Measurements from ENCODE around the gene COL11A2. TPM values are rescaled to one million over a fixed set of nuclear protein-coding genes. Genes with fewer than 3 reads are reported as not detected.
A peak's percentile ranks its signal among the peaks of the same experiment; 100 is the strongest.

The COL11A2 gene
- total RNA-seq, 1 donor from 2014 or later: 1.4 TPM

DNA sequence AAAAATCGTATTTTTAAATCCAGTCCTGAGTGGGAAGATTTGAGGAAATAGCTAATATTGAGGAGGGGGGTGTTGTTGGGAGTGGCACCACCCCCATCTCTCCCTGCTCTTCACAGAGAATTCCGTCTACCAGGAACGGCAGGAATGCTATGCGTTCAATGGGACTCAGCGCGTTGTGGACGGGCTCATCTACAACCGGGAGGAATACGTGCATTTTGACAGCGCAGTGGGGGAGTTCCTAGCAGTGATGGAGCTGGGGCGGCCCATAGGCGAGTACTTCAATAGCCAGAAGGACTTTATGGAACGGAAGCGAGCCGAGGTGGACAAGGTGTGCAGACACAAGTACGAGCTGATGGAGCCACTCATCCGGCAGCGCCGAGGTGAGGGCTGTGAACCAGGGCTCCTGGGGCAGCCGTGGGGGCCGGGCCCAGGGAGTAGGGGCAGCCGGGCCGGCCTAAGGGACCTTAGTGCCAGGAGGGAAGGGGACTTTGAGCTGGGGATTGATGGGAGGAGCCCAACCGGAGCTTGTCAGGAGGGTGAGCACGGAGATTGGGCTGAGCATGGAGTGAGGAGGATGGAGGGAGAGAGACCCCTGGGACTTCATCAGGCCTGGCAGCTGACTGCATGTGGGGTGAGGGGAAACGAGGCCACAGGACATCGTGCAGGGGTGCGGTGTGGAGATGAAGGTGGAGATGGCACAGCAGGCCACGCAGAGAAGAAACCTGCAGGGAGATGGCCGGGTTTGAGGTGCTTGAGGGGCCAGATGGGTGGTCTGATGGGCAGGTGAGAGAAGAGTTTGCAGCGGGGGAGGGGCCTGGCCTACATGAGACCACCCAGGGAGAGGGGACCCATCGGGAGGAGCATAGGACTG is 75.2 kb downstream of the COL11A2 start:
- DNase-seq: no peak

DNA sequence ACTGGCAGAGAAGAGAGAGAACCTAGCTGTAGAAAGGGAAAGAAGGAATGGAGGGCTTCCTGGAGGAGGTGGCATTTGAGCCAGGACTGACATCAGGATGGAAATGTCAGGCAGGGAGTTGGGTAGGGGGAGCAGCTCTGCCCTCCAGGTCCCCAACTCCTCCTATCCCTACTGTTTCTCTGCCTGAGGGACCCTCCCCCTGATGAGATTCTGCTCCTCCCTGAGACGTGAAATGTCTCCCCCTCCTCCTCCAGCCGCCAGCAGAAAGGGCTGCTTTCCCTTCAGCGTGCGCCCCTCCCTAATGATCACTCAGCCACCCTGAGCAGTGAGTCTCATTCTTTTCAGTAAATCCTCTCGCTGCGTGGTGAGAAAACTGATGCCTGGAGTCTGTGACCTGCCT is 75.8 kb downstream of the COL11A2 start:
- DNase-seq: no peak

DNA sequence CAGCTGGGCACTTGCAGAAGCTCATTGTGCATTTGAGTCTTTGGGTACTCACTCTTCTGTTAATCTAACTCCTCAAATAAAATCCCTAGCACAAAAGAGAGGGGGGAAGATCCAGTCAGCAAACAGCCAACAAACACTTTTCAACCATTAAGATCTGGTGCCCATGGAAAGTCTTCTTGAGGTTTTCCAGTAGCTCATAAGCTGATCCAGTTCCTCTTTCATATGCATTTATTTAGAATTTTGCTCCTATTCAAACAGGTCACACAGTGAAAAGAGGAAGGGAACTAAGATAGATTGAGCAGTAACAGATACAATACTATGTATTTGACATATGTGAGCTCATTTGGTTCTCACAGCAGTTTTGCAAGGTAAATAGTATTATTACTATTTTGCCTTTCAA is 77.9 kb downstream of the COL11A2 start:
- no peak for DNase-seq

DNA sequence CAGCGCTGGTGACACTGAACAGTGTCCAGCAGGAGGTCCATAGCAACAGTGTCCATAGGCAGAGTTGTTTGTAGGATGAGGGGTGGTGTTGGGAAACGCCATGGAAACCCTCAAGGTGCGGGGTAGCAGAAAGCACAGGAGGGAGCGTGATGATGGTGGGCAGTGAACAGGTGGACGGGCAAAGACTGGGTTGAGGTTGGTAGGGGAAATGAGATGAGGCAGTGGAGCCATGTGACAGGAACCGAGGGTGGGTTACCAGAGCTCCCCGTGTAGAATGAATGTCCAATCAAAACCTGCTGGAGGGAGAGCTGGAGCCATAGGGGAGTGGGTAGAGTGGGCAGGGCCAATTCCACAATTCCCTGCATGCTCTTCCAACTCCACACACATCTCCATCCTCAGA is 78.5 kb downstream of the COL11A2 start:
- no peak for DNase-seq

Small RNA genes lying within 50 kb of the gene (small RNA-seq; reads per million reads assigned to genes)
- gene MIR219A1 (ENCODE audit: low replicate concordance) (1.6 reads per million, percentile 84 among the genes with 10 or more reads in this experiment), gene RNY4P10 (ENCODE audit: low replicate concordance) (0.14 reads per million)

Other genes starting within 250 kb of the COL11A2 start
- gene HLA-DMA, start 239.4 kb downstream of the COL11A2 start, total RNA-seq: 7.1 TPM
- 86.3 TPM for gene BRD2, start 223.9 kb downstream of the COL11A2 start, total RNA-seq
- gene HLA-DOA, start 182.9 kb downstream of the COL11A2 start, total RNA-seq: 2.3 TPM
- gene HLA-DPA1, start 118.8 kb downstream of the COL11A2 start, total RNA-seq: 16.1 TPM
- 19.6 TPM for gene HLA-DPB1, start 116.5 kb downstream of the COL11A2 start, total RNA-seq
- 17.9 TPM for gene RXRB, start 8.2 kb upstream of the COL11A2 start, total RNA-seq
- gene SLC39A7, start 8.4 kb upstream of the COL11A2 start, total RNA-seq: 61.7 TPM
- 13.4 TPM for gene HSD17B8, start 12.2 kb upstream of the COL11A2 start, total RNA-seq
- gene RING1, start 16.0 kb upstream of the COL11A2 start, total RNA-seq: 18.8 TPM
- 35.7 TPM for gene VPS52, start 79.4 kb upstream of the COL11A2 start, total RNA-seq
- 3,055 TPM for gene RPS18, start 79.6 kb upstream of the COL11A2 start, total RNA-seq
- 5.1 TPM for gene B3GALT4, start 84.7 kb upstream of the COL11A2 start, total RNA-seq
- 39.9 TPM for gene WDR46, start 96.8 kb upstream of the COL11A2 start, total RNA-seq
- gene PFDN6, start 97.1 kb upstream of the COL11A2 start, total RNA-seq: 25.3 TPM
- gene RGL2, start 106.5 kb upstream of the COL11A2 start, total RNA-seq: 29.2 TPM
- gene TAPBP, start 121.6 kb upstream of the COL11A2 start, total RNA-seq: 32.6 TPM
- 10.9 TPM for gene ZBTB22, start 125.3 kb upstream of the COL11A2 start, total RNA-seq
- 17.8 TPM for gene DAXX, start 130.5 kb upstream of the COL11A2 start, total RNA-seq
- 9.5 TPM for gene KIFC1, start 199.4 kb upstream of the COL11A2 start, total RNA-seq
- gene PHF1, start 218.5 kb upstream of the COL11A2 start, total RNA-seq: 13.7 TPM
- 54.4 TPM for gene CUTA, start 225.6 kb upstream of the COL11A2 start, total RNA-seq
- 8.8 TPM for gene SYNGAP1, start 227.6 kb upstream of the COL11A2 start, total RNA-seq